Measurements from ENCODE around the gene RBM26.

DNA sequence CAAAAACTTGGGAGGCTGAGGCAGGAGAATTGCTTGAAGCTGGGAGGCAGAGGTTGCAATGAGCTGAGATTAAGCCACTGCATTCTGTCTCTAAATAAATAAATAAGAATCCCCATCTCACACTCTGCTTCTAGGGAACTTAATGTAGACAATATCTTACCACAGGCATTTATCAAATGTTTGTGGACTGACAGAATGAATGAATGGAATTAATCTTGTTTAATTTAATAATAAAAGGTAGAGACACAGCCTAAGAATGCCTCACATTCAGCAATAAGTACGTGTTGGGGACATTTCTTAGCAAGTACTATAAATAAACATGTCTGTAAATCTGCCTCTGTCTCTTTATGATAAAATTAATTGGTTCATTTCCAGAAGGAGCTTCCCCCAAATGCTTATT lies 36.2 kb upstream of the RBM26 start:
- TF ChIP-seq, protein P1, sequence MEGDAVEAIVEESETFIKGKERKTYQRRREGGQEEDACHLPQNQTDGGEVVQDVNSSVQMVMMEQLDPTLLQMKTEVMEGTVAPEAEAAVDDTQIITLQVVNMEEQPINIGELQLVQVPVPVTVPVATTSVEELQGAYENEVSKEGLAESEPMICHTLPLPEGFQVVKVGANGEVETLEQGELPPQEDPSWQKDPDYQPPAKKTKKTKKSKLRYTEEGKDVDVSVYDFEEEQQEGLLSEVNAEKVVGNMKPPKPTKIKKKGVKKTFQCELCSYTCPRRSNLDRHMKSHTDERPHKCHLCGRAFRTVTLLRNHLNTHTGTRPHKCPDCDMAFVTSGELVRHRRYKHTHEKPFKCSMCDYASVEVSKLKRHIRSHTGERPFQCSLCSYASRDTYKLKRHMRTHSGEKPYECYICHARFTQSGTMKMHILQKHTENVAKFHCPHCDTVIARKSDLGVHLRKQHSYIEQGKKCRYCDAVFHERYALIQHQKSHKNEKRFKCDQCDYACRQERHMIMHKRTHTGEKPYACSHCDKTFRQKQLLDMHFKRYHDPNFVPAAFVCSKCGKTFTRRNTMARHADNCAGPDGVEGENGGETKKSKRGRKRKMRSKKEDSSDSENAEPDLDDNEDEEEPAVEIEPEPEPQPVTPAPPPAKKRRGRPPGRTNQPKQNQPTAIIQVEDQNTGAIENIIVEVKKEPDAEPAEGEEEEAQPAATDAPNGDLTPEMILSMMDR (IDR thresholded peaks at IDR 0.05): no peak
- TF ChIP-seq POLR2A (IDR thresholded peaks at IDR 0.05): no peak

All from Peyer's patch (tissue), 4 donors.